GM04503 (cell line): ENCODE results near the gene DRAM2.
"Not testable (repeated sequence)": the region's sequence is repeated elsewhere in the genome, so short reads cannot be mapped to it uniquely, and the experiment has no call there.

Experiments used
- DNase-seq: peaks from one replicate; pipeline ENCODE4 v3.0.0-alpha.2; 2012; ENCODE audit warnings: low read depth

Gene DRAM2

GRCh38 chr1:111142356-111142975 lies 2.6 kb upstream of the DRAM2 start:
- DNase-seq, result no peak

DNA sequence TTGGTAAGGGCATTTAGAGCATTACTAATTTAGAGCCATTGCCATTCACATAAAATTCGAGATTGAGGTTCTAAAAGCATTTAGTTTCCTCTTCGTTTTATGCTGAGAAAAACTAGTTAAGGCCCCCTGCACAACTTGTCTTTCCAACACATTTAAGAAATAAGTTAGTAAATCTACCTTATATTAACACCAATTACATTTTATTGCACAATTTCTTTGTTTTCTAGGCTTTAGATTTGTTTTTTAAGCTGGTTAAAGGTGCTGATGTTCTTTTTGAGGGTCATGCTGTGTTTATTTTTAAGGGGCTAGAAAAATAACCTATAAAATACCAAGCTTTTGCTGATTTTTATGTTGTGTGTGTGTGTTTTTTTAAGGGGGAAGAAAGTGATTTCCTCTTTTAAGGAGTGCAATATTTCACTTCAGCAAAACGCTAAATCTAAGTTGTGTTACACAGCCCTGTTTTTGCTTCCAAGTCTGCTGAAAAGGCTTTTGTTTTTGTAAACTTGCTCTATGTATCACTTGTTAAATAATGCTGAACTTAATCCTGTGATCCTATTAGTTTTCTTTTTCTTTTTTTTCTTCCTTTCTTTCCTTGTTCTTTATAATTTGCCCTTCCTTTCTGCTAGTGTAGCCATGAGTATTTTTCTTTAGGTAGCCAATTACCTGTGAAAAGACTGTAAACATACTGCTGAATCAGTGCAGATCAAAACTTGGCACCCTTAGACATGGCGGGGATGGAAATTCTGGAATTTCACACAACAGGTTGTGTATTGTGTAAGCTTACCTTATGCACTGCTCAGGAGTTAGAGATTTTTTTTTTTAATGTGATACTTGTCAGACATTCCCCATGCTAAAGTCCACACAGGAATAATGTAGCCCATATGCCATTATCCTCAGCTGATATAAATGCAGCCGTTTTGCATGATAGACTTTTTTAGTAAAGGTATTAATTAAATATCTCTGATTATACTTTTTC lies 1.6 kb upstream of the DRAM2 start:
- no peak for DNase-seq

GRCh38 chr1:111140680-111140967 lies 731 bp upstream of the DRAM2 start:
- DNase-seq, result peak; percentile 24

DNA sequence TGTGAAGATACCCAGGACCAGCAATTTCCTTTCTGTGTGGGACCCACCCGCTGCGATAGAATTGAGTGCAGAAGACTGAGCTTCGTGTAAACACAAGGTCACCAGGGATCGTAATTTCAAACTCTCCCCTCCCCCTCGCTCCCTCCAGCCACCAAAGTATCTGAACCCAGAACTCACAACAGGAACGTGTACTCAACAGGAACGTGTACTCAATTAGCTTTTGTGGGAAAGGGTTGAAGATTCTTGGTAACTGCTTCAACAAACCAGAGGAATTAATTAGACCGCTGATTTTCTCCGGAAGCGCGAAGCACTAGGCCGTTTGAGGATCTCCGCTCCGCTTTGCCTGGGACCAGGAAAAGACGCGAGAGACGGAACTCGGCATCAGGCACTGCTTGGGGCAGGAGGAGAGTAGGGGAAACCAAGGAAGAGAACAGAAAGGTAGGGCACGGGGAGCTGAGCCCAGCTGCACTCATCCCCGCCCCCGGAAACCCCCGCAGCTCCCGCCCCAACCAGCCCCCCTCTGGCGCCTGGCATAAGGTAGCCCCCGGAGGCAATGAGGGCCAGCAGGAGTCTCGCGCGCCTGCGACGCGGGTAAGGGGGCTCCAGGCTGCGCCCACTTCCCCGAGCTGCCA lies 453 bp downstream of the DRAM2 start:
- DNase-seq, result peak; percentile 23

DNA sequence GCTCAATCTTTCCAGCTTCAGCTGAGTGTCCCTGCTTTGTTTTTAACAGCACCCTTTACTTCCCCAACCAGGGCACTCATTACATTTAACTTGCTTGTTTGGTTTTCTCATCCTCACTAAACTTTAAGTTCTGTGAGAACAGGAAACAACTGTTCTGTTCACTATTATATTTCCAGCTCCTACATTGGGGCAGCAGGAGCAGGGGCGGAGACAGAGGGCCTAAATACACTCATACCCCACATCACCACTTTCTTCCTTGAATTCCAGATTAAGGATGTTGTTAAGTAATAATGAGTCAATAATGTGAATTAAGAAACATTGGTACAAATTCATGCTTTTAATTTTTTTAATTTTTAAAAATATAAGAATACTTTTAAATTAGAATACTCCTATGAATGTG lies 6.0 kb downstream of the DRAM2 start:
- DNase-seq, result no peak

GRCh38 chr1:111131693-111132092 lies 8.2 kb downstream of the DRAM2 start:
- no peak for DNase-seq

GRCh38 chr1:111129376-111129775 lies 10.5 kb downstream of the DRAM2 start:
- DNase-seq, result no peak

DNA sequence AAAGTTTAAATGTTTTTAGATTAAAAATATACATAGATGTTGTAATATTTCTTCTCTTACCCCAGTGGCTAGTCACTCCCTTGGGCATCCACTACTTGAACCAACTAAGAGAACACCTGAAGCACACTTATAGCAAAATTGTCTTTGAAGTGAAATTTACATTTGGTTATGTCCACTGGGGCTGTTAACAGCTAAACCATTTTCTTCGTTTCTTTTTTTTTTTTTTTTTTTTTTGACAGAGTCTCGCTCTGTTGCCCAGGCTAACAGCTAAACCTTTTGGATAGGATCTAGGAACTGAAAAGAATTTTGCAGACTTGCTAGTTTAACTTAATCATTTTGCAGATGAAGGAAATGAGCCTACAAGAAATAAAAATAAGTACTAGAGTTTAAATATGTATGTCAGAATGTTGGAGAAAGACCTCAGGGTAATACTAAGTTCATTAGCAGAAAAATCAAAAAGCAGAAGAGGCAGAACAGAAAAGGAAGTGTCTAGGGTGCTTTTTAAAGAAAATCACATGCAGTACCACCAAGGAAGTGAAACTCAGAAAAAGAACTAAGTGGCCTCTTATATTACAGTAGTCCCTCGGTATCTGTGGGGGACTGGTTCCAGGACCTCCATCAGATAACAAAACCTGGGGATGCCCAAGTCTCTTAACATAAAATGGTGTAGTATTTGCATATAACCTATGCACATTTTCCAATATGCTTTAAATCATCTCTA lies 11.8 kb downstream of the DRAM2 start:
- DNase-seq, result no peak

DNA sequence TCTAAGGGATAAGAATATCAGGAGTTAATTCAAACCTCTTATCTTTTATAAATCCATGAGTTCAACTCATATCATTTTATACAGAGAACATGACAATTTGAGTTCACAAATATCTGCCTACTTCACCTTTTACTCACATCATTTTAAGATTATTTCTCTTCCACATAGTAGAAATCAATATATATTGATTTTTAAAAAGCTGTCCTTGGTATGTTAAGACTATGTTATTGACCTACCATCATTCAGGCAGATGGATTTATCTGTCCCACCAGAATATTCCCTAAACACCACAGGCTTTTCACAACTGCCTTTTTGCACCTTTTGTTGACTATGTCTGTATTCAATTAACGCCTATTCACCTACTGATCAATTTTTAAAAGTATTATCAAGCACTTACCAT lies 13.5 kb downstream of the DRAM2 start:
- DNase-seq, result no peak

- DNase-seq, result no peak
These were observed 23.4 kb downstream of the DRAM2 start for GRCh38 chr1:111116496-111116895.

GRCh38 chr1:111110197-111110899 lies 29.5 kb downstream of the DRAM2 start:
- no peak for DNase-seq

- no peak for DNase-seq
These were observed 34.9 kb downstream of the DRAM2 start for GRCh38 chr1:111104981-111105380.

DNA sequence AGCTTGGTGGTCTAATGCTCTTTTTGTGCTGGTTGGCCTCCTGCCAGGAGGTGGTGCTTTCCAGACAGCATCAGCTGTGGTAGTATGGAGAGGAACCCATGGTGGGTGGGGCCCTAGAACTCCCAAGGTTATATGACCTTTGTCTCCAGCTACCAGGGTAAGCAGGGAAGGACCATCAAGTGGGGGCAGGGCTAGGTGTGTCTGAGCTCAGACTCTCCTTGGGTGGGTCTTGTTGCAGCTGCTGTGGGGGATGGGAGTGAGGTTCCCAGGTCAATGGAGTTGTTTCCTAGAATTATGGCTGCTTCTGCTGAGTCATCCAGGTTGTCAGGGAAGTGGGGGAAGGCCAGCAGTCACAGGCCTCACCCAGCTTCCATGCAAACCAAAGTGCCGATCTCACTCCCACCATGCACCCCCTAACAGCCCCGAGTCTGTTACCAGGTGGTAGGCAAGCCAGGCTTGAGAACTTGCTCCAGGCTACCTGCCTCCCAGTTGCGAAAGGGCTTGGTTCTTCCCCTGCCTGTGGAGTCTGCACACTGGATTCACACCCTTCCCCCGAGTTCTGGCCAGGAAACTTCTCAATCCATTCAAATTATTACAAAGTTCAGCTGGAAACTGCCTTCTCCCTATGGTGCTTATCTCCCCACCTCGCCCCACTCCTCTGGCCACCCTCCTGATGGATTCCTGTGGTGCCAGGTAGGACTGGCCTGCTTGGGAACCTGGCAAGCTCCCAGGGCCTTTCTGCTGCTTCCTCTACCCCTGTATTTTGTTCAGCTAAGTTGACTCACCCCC lies 37.8 kb downstream of the DRAM2 start:
- DNase-seq, result no peak

GRCh38 chr1:111099289-111099688 lies 40.6 kb downstream of the DRAM2 start:
- DNase-seq, result no peak

DNA sequence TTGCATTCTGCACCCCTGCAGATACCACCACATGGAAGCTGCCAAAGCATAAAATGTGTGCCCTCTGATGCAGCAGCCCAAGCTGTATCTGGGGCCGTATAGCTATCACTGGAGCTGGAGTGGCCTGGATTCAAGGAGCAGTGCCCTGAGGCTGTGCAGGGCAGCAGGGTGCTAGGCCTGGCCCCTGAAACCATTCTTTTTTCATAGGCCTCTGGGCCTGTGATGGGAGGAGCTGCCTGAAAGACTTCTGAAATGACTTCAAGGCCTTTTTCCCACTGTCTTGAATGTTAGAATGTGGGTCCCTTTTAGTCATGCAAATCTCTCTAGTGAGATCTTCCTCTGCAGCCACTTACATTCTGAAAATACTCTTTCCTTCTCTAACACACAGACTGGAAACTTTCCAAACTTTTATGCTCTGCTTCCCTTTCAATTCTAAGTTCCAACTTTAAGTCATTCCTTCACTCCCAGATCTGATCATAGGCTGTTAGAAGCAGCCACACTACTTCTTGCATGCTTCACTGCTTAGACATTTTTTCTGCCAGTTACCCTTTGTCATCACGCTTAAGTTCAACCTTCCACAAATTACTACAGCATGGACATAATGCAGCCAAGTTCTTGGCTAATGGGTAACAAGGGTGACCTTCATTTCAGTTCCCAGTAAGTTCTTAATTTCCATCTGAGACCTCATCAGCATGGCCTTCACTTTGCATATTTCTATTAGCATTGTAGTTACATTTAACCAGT lies 42.4 kb downstream of the DRAM2 start:
- no peak for DNase-seq

DNA sequence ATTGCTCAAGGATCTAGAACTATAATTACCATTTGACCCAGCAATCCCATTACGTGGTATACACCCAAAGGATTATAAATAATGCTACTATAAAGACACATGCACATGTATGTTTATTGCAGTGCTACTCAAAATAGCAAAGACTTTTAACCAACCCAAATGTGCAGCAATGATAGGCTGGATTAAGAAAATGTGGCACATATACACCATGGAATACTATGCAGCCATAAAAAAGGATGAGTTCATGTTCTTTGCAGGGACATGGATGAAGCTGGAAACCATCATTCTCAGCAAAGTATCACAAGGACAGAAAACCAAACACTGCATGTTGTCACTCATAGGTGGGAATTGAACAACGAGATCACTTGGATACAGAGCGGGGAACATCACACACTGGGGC lies 44.5 kb downstream of the DRAM2 start:
- DNase-seq, result not testable (repeated sequence)

DNA sequence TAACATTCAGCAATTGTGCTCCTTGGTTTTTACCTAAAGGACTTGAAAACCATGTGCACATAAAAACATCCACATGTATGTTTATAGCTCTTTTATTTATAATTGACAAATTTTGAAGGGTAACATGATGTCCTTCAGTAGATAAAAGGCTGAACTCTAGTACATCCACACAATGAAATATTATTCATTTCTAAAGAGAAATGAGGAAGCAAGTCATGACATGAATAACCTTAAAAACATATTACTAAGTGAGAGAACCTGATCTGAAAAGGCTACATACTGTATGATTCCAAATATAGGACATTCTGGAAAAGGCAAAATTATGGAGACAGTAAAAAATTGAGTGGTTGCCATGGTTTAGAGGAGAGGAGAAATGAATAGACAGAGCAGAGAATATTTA lies 50.3 kb downstream of the DRAM2 start:
- no peak for DNase-seq

DNA sequence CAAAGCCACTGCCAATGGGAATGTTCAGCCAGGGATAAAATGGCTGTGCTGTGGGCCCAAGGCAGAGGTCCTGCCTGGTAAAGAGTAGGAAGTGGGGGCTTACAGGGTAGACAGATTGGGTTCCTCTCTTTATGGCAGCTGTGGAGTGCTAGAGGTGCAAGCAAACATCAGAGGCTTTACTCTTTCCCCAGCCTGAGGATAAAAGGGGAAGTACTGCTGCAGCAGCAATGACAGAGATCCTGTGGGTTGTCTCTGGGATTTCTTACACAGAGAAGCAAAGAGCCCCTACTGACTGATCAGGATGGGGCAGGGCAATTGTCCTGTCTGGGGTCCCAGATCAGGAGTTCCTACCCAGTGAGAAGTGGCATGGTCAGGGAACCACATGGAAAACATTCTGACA lies 54.2 kb downstream of the DRAM2 start:
- DNase-seq, result no peak

DNA sequence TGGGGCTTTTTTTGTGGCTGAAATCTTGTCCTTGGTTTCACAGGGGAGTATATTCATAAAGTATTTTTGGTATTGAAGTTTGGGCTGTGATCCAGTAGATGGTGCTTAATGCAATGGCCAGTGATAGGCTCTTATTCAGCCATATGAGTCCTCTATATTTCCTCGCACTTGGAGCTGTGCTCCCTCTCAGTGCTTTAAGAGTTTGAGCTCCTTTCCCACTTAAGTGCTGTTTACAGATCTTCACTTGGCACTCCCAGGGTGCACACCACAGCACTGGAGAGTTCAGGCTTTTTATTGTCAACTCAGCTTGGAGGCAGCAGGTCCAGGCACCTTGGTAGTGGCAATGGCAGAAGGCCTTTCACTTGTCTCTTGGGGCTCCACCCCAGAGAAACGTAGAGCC lies 54.9 kb downstream of the DRAM2 start:
- DNase-seq, result no peak

GRCh38 chr1:111082421-111083203 lies 57.3 kb downstream of the DRAM2 start:
- DNase-seq, result peak; percentile 55
